Loucy (cell line): ENCODE data around the gene ADAMTS4.

Experiments
- H2AFZ ChIP-seq: fragments of 200-600 bp; sonication (generic); 2 replicates; pipeline ENCODE4 v1.6.0; 2016; ENCODE audit warnings: antibody characterized with exemption, mild to moderate bottlenecking, low read length, moderate library complexity
- H3F3A ChIP-seq: fragments of 200-600 bp; 2 replicates; pipeline ENCODE4 v1.6.0; 2016; ENCODE audit warnings: antibody characterized with exemption, low read depth, mild to moderate bottlenecking
- H3K27me3 ChIP-seq: fragments of 200-600 bp; sonication (generic); 2 replicates; pipeline ENCODE4 v1.6.1; 2014; ENCODE audit warnings: low read length, mild to moderate bottlenecking; ENCODE audit not compliant: insufficient read depth, poor library complexity, severe bottlenecking
- H3K36me3 ChIP-seq: fragments of 200-600 bp; sonication (generic); 2 replicates; pipeline ENCODE4 v1.6.1; 2016; ENCODE audit warnings: low read length; ENCODE audit not compliant: insufficient read depth
- H3K4me1 ChIP-seq: fragments of 200-600 bp; sonication (generic); 2 replicates; pipeline ENCODE4 v1.5.1; 2014; ENCODE audit warnings: low read length, mild to moderate bottlenecking; ENCODE audit not compliant: insufficient read depth, poor library complexity, severe bottlenecking
- H3K4me2 ChIP-seq: fragments of 200-600 bp; sonication (generic); 2 replicates; pipeline ENCODE4 v1.6.0; 2014; ENCODE audit warnings: antibody characterized with exemption, low read length, low read depth, mild to moderate bottlenecking; ENCODE audit not compliant: poor library complexity, severe bottlenecking
- H3K4me3 ChIP-seq: fragments of 200-600 bp; sonication (generic); 2 replicates; pipeline ENCODE4 v1.5.1; 2014; ENCODE audit warnings: low read length, mild to moderate bottlenecking, mixed read lengths; ENCODE audit not compliant: poor library complexity, severe bottlenecking
- H3K79me2 ChIP-seq: fragments of 200-600 bp; sonication (generic); 2 replicates; pipeline ENCODE4 v1.6.1; 2014; ENCODE audit warnings: low read length; ENCODE audit not compliant: insufficient read depth
- H3K9ac ChIP-seq: fragments of 200-600 bp; sonication (generic); 2 replicates; pipeline ENCODE4 v1.6.0; 2014; ENCODE audit warnings: mild to moderate bottlenecking, low read depth, low read length, moderate library complexity; ENCODE audit not compliant: poor library complexity, severe bottlenecking
- H3K9me2 ChIP-seq: fragments of 200-600 bp; sonication (generic); replicated peaks from 2 replicates; pipeline ENCODE4 v1.6.1; 2016; ENCODE audit warnings: low read depth, low read length, mixed read lengths
- H3K9me3 ChIP-seq: fragments of 200-600 bp; sonication (generic); 2 replicates; pipeline ENCODE4 v1.6.1; 2014; ENCODE audit warnings: mild to moderate bottlenecking, antibody characterized with exemption, low read length, low read depth; ENCODE audit not compliant: insufficient read depth
- H4K20me1 ChIP-seq: fragments of 200-600 bp; sonication (generic); 2 replicates; pipeline ENCODE4 v1.6.0; 2014; ENCODE audit warnings: antibody characterized with exemption, low read length, mild to moderate bottlenecking; ENCODE audit not compliant: insufficient read depth, poor library complexity, severe bottlenecking
- EZH2phosphoT487 ChIP-seq: fragments of 200-600 bp; IDR thresholded peaks from 2 replicates; pipeline ENCODE4 v1.6.1; 2018; ENCODE audit warnings: antibody characterized with exemption, mild to moderate bottlenecking, moderate library complexity, borderline replicate concordance
- TF ChIP-seq, protein P1 (sequence below): fragments of 200-600 bp; sonication (generic); conservative IDR thresholded peaks from 2 replicates; pipeline ENCODE4 v1.5.1; 2014; ENCODE audit warnings: mild to moderate bottlenecking, antibody characterized with exemption, low read length

The ADAMTS4 gene, protein sequence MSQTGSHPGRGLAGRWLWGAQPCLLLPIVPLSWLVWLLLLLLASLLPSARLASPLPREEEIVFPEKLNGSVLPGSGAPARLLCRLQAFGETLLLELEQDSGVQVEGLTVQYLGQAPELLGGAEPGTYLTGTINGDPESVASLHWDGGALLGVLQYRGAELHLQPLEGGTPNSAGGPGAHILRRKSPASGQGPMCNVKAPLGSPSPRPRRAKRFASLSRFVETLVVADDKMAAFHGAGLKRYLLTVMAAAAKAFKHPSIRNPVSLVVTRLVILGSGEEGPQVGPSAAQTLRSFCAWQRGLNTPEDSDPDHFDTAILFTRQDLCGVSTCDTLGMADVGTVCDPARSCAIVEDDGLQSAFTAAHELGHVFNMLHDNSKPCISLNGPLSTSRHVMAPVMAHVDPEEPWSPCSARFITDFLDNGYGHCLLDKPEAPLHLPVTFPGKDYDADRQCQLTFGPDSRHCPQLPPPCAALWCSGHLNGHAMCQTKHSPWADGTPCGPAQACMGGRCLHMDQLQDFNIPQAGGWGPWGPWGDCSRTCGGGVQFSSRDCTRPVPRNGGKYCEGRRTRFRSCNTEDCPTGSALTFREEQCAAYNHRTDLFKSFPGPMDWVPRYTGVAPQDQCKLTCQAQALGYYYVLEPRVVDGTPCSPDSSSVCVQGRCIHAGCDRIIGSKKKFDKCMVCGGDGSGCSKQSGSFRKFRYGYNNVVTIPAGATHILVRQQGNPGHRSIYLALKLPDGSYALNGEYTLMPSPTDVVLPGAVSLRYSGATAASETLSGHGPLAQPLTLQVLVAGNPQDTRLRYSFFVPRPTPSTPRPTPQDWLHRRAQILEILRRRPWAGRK

DNA sequence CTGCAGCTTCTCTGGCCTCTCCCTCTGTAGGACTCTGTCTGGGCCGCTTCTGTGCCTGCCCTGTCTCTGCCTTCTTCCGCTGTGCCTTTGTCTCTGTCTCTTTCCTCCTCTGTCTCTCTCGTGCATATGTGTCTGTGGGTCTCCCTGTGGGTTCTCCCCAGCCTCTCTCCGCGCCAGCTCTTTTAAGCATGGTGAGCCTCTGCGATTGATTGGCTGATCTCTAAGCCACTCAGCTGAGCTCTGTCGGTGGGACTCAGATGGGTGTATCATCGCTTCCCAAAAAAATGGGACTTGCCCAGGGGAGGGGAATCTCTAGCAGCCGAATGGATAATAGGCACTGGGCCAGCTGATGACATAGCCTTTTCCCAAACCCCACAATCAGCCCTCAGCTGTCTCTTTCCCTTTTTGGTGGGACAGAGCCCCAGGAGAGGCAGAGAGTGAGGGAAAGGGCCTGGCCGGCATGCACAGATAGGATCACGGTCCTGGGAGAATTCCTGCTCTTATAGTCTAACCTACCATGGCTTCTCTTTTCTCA is at the start of gene ADAMTS4:
TSS of gene ADAMTS4 (minus strand) at position 158 of the 535 bp plus-strand sequence. CDS start 427 bp downstream, outside the sequence.
- H3K9ac ChIP-seq = no peak within 1 kb of the TSS
- H2AFZ ChIP-seq = no peak within 1 kb of the TSS; the same call in 1 of the 2 replicates
- no peak for TF ChIP-seq EZH2phosphoT487
- TF ChIP-seq, protein P1, sequence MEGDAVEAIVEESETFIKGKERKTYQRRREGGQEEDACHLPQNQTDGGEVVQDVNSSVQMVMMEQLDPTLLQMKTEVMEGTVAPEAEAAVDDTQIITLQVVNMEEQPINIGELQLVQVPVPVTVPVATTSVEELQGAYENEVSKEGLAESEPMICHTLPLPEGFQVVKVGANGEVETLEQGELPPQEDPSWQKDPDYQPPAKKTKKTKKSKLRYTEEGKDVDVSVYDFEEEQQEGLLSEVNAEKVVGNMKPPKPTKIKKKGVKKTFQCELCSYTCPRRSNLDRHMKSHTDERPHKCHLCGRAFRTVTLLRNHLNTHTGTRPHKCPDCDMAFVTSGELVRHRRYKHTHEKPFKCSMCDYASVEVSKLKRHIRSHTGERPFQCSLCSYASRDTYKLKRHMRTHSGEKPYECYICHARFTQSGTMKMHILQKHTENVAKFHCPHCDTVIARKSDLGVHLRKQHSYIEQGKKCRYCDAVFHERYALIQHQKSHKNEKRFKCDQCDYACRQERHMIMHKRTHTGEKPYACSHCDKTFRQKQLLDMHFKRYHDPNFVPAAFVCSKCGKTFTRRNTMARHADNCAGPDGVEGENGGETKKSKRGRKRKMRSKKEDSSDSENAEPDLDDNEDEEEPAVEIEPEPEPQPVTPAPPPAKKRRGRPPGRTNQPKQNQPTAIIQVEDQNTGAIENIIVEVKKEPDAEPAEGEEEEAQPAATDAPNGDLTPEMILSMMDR = no peak
- H4K20me1 ChIP-seq = no peaks in the 10 kb centered on the region
- no peak within 1 kb of the TSS for H3K4me2 ChIP-seq
- no peaks in the 10 kb centered on the region for H3K36me3 ChIP-seq
- no peaks in the 10 kb centered on the region for H3F3A ChIP-seq
- H3K27me3 ChIP-seq = no peaks in the 10 kb centered on the region
- no peaks in the 10 kb centered on the region for H3K9me3 ChIP-seq
- H3K79me2 ChIP-seq = peaks cover 18% of the 10 kb centered on the region
- H3K4me3 ChIP-seq = no peak within 1 kb of the TSS
- H3K9me2 ChIP-seq = no peaks in the 10 kb centered on the region
- H3K4me1 ChIP-seq = peaks cover 25% of the 10 kb centered on the region

DNA sequence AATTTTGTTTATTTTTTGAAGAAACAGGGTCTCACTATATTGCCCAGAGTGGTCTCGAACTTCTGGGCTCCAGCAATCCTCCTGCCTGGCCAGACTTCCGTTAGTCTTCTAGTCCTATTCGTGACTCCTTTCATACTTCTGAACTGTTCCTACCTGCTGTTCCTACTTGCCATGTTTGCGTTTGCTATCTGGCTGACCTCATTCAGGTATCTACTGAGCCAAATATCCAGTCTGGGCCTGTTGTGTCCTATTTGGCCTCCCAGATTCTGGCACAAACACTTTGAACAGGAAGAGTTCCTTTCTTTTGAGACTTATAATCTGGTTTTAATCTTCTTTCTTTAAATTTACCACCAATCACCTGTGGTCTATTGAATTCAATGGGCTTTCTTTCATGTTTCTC is 46.0 kb upstream of the ADAMTS4 start:
- Histone ChIP-seq H4K20me1 (no peaks in the 10 kb centered on the region), H3K79me2 (no peaks in the 10 kb centered on the region), H3K4me1 (no peaks in the 10 kb centered on the region), H3K27me3 (no peaks in the 10 kb centered on the region), H3K9me3 (no peaks in the 10 kb centered on the region), H2AFZ (no peak overlapping the region), H3K4me3 (no peak overlapping the region), H3K9ac (no peak overlapping the region), H3K9me2 (no peaks in the 10 kb centered on the region), H3F3A (no peaks in the 10 kb centered on the region), H3K4me2 (no peak overlapping the region), H3K36me3 (no peaks in the 10 kb centered on the region)
- TF ChIP-seq, protein P1 = no peak
- TF ChIP-seq EZH2phosphoT487 = no peak

DNA sequence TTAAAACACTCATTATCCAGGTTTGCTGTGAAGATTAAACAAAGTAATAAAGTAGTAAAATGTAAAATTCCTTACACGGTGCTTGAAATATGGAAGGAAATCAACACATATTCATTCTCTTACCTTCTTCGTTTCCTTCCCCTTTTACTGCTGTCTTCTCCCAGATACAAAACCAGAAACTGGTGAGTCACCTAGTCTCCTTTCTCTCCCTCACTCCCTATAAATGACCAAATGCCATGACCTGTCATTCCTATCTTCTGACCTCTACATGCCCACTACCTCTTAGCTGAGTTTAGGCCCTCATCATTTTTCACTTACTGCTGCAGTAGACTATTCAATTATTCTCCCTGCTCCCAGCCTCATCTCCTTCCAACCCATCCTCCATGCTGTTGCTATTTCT is 43.5 kb upstream of the ADAMTS4 start:
- H3K4me1 ChIP-seq = no peaks in the 10 kb centered on the region
- H4K20me1 ChIP-seq = no peaks in the 10 kb centered on the region
- H3K9me2 ChIP-seq = no peaks in the 10 kb centered on the region
- H2AFZ ChIP-seq = no peak overlapping the region
- H3K4me3 ChIP-seq = no peak overlapping the region
- H3F3A ChIP-seq = no peaks in the 10 kb centered on the region
- TF ChIP-seq, protein P1 = no peak
- TF ChIP-seq EZH2phosphoT487 = no peak
- H3K27me3 ChIP-seq = no peaks in the 10 kb centered on the region
- H3K79me2 ChIP-seq = no peaks in the 10 kb centered on the region
- no peaks in the 10 kb centered on the region for H3K9me3 ChIP-seq
- no peak overlapping the region for H3K9ac ChIP-seq
- H3K4me2 ChIP-seq = no peak overlapping the region
- no peaks in the 10 kb centered on the region for H3K36me3 ChIP-seq
